GM18951 (cell line): ENCODE data around the gene RHCE.
"Not testable (repeated sequence)": the region's sequence is repeated elsewhere in the genome, so short reads cannot be mapped to it uniquely, and the experiment has no call there.

ENCODE experiments used
- POLR2A ChIP-seq: IDR thresholded peaks from 4 replicates; pipeline ENCODE4 v1.6.1; 2011; ENCODE audit warnings: mild to moderate bottlenecking; ENCODE audit not compliant: insufficient read length, insufficient read depth; ENCODE audit errors: extremely low read depth
- in situ Hi-C: fragments of 300-500 bp; cut with MboI; formaldehyde crosslinking; loops from one replicate; pipeline ENCODE4 v1.12.0; 2022; ENCODE audit warnings: low sequenced_read_pairs, mixed read lengths, inconsistent platforms; ENCODE audit not compliant: unreplicated experiment

RHCE gene

DNA sequence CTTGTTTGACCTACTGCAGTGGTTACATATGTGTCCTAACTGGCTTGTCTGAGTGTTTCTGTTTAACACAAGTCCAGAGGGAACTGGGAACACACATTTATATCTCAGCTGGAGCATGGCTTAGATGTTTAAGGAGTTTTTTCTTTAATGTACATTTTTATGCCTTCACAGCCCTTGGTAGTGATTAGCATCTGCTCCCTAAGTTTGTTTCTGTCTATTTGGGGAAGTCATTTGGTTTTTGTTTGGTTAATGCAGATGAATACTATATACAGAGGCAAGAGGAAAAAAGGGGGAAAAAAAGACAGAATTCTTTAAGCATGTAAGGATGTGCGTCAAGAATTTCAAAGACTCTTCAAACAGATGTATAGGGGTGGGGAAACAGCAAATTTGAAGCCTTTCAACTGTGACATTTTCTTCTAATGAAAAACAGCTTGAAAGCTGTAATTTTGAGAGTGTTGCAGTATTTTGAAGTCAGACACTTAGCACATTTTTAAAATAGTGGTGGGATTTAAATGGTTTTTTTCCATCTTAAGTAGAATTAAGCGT, 25.4 kb upstream of the RHCE start:
- in situ Hi-C loops: no loop called here
- TF ChIP-seq POLR2A: no peak

DNA sequence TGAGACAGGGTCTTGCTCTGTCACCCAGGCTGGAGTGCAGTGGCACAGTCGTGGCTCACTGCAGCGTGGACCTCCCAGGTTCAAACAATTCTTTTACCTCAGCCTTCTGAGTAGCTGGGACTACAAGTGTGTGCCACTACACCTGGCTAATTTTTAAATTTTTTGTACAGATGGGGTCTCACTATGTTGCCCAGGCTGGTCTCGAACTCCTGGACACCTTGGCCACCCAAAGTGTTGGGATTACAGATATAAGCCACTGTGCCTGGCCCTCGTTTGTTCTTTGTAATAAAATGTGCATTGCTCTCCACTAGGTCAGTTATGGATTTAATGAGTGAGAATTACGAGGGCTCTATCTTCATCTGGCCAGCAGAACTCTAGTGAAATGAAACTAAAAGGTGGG, 24.0 kb upstream of the RHCE start:
- in situ Hi-C loops: not testable (repeated sequence)

- in situ Hi-C loops: no loop called here
- TF ChIP-seq POLR2A: no peak
Measured at GRCh38 chr1:25443030-25443699, 22.5 kb upstream of the RHCE start.

GRCh38 chr1:25442178-25442577, 21.6 kb upstream of the RHCE start:
- no peak for TF ChIP-seq POLR2A
- in situ Hi-C loops: no loop called here

DNA sequence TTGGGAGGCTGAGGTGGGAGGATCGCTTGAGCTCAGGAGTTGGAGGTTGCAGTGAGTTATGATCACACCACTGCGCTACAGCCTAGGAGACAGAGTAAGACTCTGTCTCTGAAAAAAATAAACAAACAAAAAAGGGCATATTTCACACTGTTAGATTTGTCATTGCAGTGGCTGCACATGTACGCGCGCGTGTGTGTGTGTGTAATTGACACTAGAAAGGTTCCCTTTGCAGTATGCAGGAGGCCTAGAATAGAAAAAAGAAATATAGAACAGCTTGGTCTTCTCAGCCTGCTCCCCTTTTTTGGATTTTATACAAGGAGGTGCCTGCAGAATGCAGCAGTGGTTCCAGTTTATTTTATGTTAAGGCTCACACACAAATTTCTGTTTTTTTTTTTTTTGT, 18.7 kb upstream of the RHCE start:
- in situ Hi-C loops: no loop called here
- no peak for TF ChIP-seq POLR2A

DNA sequence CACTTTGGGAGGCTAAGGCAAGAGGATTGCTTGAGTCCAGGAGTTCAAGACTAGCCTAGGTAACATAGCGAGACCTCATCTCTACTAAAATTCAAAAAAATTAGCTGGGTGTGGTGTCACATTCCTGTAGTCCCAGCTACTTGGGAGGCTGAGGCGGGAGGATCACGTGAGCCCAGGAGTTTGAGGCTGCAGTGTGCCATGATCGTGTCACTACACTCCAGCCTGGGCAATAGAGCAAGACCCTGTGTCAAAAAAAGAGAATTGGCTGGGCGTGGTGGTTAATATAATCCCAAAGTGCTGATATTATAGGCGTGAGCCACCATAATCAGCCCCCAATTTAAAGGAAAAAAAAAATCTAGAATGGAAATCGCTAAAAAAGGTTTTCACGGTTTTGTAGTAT, 17.0 kb upstream of the RHCE start:
- TF ChIP-seq POLR2A: no peak
- in situ Hi-C loops: no loop called here

- in situ Hi-C loops: no loop called here
- TF ChIP-seq POLR2A: no peak
Measured at GRCh38 chr1:25435397-25436108, 14.9 kb upstream of the RHCE start.

DNA sequence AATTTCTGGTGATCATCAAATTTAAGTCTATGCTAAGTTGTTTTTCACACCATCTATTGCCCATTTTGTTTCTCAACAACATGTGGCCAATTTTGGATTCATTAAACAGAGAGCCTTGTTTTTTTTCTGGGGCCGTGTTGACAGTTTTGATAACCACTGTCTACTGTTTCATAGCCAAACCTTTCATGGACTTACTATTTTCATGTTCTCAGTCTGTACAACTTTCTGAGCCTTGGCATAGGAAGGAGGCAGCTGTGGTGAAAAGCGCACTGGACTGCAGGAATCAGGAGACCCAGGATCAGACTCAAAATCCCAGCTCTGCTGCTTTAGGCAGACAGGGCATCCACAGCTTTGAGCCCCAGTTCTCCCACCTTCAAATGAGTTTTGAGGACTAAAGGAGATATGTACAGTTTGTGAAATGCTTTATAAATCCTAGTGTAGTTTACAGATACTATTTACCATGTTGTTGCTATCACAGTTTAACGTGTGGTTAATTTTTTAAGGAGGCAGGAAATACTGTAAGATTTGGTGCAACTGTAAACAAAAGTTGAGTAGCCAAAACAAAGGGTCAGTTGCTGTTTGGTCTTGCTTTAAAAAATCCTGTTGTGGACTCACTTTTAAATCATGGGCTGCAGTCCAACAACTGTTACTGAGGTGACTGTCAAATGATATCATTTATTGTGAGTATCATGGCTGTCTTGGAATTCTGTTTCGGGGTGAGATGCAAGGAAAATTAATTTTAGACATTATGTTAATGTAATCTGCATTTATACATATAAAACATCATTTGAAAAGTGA, 13.0 kb upstream of the RHCE start:
- in situ Hi-C loops: no loop called here
- TF ChIP-seq POLR2A: no peak

DNA sequence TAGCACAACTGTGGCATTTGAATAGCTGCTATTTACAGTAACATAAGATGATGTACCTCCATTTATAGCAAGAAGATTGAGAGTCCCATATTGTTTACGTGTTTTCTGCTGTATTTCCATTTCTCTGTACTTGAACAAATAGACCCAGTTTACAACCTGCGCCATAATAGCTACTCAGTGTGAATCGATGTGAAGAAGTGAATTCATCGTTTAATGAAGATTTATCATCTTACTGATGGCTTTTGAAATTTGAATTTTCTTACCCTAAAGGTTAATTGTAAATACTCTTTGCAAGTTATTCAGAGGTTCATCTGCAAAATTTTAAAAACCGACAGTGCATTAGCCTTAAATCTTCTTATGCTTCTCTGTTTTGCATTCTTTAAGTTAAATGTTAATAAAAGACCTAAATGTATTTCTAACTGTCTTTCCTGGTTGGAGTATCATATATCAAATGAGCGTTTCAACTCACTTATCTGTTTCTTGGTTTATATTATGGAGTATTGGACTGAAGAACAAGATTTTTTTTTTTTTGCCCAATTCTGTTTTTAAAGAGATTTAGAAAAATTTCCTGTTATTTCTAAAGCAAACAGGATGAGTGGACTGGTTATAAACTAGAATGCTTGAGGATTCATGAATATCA, 12.2 kb upstream of the RHCE start:
- in situ Hi-C loops: no loop called here
- no peak for TF ChIP-seq POLR2A

DNA sequence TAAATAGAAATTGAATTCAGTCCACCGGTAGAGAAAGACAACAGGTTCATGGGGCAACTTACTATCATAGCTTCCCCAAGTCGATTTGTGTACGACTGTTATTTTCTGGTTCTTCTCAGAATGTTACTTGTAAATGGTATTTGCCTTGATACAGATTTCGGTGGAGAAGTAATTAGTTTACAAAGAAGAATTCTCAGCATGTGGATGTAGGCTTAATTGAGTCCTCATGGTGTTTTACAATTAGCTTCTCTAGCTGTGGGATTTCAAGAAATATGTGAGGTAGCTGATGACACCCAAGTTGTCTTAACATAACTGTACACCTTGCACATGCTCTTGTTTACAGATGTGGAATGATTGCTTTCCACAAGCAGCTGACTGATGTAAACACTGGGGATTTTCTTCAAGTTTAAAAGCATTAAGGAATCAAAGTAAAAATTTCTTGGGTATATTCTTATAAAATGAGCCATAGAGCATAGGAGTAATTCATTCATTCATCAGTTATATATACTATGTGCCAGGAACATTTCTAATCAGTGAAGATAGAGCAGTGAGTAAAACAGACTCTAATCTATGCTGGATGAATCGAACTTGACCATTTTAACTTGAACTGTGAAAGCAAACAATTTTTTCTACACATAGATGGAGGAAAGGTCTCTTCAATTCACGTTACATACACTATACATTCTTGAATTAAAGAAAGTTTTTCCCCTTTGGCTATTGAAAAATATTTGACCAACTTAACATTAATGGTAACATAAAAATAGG, 11.5 kb upstream of the RHCE start:
- in situ Hi-C loops: no loop called here
- no peak for TF ChIP-seq POLR2A

DNA sequence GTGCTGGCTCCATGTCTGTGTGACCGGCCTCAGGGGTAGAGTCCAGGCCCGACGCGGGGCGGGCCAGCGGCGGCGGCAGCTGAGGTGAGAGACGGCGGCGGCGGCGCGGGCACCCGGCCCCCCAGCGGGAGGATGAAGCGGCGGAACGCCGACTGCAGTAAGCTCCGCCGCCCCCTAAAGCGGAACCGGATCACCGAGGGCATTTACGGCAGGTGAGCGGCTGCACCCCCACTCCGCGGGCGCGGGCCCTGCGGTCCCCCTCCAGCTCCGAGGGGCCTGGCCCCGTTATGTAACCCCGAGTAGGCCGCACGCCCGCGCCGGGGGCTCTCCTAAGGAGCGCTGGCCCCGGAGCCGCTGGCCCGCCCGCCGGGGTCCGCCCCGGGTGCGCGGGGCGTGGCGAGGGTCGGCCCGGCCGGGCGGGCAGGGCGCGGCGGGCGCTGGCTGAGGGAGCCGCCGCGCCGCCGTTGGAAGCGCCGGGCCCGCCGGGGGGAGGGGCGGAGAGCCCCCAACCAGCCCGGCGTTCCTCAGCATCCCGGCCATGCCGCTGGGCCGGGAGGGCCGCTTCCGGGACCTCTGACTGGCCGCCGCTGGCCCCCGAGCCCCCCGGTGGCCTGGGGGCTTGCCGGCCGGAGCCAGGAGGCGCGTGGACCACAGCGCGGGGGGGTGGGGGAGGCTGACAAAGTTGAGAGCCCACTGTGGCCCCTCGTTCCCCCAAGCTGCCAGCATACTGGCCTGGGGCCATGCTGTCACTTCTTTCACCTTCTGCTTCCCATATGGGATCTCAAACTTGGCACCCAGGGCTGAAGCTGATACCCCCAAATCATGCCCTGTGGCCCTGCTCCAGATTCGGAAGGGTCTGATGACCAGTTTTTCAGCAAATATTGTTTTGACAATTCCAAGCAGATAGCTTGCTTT, 10.6 kb upstream of the RHCE start:
- TF ChIP-seq POLR2A: no peak
- in situ Hi-C loops: no loop called here
